ENCODE results near the gene MAPT. TPM values are rescaled to one million over a fixed set of nuclear protein-coding genes. Genes with fewer than 3 reads are reported as not detected.

Gene MAPT
- total and polyA plus RNA-seq, 2 of the 13 experiments (the other 11 are each of a cell fraction or from before 2014, with no cell fraction given) = 2.1 to 2.8 TPM

GRCh38 chr17:45935710-45936509 lies 41.6 kb downstream of the MAPT start (continued):
- TF ChIP-seq STAT6 (CRISPR knock-in tag; IDR thresholded peaks at IDR 0.05; ENCODE audit: borderline replicate concordance) (no peak), ZNF800 (CRISPR knock-in tag; IDR thresholded peaks at IDR 0.05) (peak; percentile 79; the same call in 1 of the 2 replicates), AGO1 (IDR thresholded peaks at IDR 0.05; ENCODE audit: low read depth, low read length, poor library complexity, severe bottlenecking) (no peak), ZNF776 (CRISPR knock-in tag; IDR thresholded peaks at IDR 0.05) (no peak), DZIP1 (CRISPR knock-in tag; IDR thresholded peaks at IDR 0.05) (no peak), ZNF282 (IDR thresholded peaks at IDR 0.05; ENCODE audit: partially characterized antibody) (no peak), PAF1 (CRISPR knock-in tag; IDR thresholded peaks at IDR 0.05) (no peak), SIX1 (CRISPR knock-in tag; IDR thresholded peaks at IDR 0.05; ENCODE audit: borderline replicate concordance) (peak; percentile 83; the same call in 1 of the 2 replicates), POLR2AphosphoS5 (IDR thresholded peaks at IDR 0.05; ENCODE audit: low read depth, low read length) (peak; percentile 62), ZNF629 (CRISPR knock-in tag; conservative IDR thresholded peaks at IDR 0.05) (peak; percentile 67; the same call in 1 of the 2 replicates), MATR3 (CRISPR knock-in tag; IDR thresholded peaks at IDR 0.05) (no peak), KDM1A (CRISPR knock-in tag; IDR thresholded peaks at IDR 0.05) (peak; percentile 87; the same call in 1 of the 2 replicates), ZNF124 (CRISPR knock-in tag; IDR thresholded peaks at IDR 0.05) (peak; percentile 94), ZNF275 (CRISPR knock-in tag; IDR thresholded peaks at IDR 0.05; ENCODE audit: borderline replicate concordance) (no peak; the same call in 1 of the 2 replicates), ZNF260 (CRISPR knock-in tag; IDR thresholded peaks at IDR 0.05; ENCODE audit: borderline replicate concordance, low read depth) (no peak), ZNF496 (CRISPR knock-in tag; IDR thresholded peaks at IDR 0.05; ENCODE audit: insufficient replicate concordance) (no peak), GATA4 (IDR thresholded peaks at IDR 0.05; ENCODE audit: borderline replicate concordance, low read depth) (peak; percentile 38; the same call in 1 of the 2 replicates), FOXO4 (CRISPR knock-in tag; conservative IDR thresholded peaks at IDR 0.05) (peak; percentile 96; the same call in 1 of the 2 replicates)

Data from HepG2 (cell line).